Neutrophil (primary cell): ENCODE data around the gene OR1D5.

ENCODE experiments used
- H3K27ac ChIP-seq: fragments of 200-600 bp; sonication (generic); 2 replicates; pipeline ENCODE4 v1.5.1; 2016; ENCODE audit warnings: mild to moderate bottlenecking, moderate library complexity
- H3K27me3 ChIP-seq: fragments of 200-600 bp; sonication (generic); 2 replicates; pipeline ENCODE4 v1.6.0; 2016; ENCODE audit warnings: mild to moderate bottlenecking
- H3K36me3 ChIP-seq: fragments of 200-600 bp; sonication (generic); 2 replicates; pipeline ENCODE4 v1.5.1; 2017
- H3K4me1 ChIP-seq, 2 experiments: fragments of 200-600 bp in 1 of 2; sonication (generic) in 1 of 2; 1 replicate in 1 of 2; 2 replicates in 1 of 2; pipeline versions ENCODE4 v1.5.1 to v1.6.1; 2013 to 2016; ENCODE audit warnings: low read depth in 1 of 2, low read length in 1 of 2, mild to moderate bottlenecking in 1 of 2, moderate library complexity in 1 of 2; ENCODE audit not compliant: control insufficient read depth in 1 of 2, insufficient read depth in 1 of 2
- H3K4me3 ChIP-seq, 2 experiments: fragments of 200-600 bp in 1 of 2; sonication (generic) in 1 of 2; 1 replicate in 1 of 2; 2 replicates in 1 of 2; pipeline ENCODE4 v1.5.1; 2013 to 2016; ENCODE audit warnings: low read depth in 1 of 2, low read length in 1 of 2, mild to moderate bottlenecking in 1 of 2, moderate library complexity in 1 of 2
- H3K9me3 ChIP-seq: fragments of 200-600 bp; sonication (generic); 2 replicates; pipeline ENCODE4 v1.5.1; 2016
- TF ChIP-seq, protein P1 (sequence below): fragments of 200-600 bp; sonication (generic); IDR thresholded peaks from 2 replicates; pipeline ENCODE4 v1.5.1; 2016; ENCODE audit warnings: antibody characterized with exemption

Gene OR1D5

DNA sequence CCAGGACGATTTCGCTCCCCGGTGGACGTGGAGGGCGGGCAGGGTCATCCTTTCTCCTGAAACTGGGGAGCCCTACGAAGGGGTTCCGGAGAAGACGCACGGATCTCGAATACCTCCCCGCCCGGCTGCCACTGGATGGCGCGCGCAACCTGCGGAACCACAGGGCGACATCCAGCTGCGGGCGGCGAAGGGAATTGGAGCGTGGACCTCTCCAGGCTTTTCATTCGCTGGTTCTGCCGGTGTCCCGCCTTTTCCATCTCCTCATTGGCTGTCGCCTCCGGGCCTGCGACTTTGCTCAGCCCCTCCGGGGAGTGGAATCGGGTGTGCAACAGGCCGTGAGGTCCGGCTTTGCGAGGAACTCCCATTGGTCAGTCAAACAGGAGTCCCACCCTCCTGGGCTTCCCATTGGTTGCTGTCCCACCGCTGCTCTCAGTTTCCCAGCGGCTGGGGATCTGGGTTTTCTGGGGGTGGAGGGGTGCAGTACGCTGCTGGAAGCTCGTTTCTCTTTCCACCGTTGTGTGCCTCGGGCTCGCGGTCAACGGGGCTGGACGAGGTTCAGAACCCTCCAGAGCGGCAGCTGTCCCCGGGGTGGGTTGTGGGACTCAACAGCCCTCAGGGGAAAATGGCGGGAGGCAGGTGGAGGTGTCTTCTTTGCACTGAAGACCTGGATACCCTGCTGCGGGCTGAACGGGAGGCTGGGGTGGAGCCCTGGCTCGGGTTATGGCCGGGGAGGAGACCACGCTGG is 14.5 kb downstream of the OR1D5 start:
- peak overlapping the region; percentile 82 to 92 for H3K4me3 ChIP-seq
- peak overlapping the region; percentile 80 for H3K27ac ChIP-seq
- H3K4me1 ChIP-seq, result peaks cover 8 to 11% of the 10 kb centered on the region in 2 experiments
- H3K36me3 ChIP-seq, result no peaks in the 10 kb centered on the region
- H3K9me3 ChIP-seq, result no peaks in the 10 kb centered on the region
- H3K27me3 ChIP-seq, result no peaks in the 10 kb centered on the region
- TF ChIP-seq, protein P1, sequence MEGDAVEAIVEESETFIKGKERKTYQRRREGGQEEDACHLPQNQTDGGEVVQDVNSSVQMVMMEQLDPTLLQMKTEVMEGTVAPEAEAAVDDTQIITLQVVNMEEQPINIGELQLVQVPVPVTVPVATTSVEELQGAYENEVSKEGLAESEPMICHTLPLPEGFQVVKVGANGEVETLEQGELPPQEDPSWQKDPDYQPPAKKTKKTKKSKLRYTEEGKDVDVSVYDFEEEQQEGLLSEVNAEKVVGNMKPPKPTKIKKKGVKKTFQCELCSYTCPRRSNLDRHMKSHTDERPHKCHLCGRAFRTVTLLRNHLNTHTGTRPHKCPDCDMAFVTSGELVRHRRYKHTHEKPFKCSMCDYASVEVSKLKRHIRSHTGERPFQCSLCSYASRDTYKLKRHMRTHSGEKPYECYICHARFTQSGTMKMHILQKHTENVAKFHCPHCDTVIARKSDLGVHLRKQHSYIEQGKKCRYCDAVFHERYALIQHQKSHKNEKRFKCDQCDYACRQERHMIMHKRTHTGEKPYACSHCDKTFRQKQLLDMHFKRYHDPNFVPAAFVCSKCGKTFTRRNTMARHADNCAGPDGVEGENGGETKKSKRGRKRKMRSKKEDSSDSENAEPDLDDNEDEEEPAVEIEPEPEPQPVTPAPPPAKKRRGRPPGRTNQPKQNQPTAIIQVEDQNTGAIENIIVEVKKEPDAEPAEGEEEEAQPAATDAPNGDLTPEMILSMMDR, result peak; percentile 91

DNA sequence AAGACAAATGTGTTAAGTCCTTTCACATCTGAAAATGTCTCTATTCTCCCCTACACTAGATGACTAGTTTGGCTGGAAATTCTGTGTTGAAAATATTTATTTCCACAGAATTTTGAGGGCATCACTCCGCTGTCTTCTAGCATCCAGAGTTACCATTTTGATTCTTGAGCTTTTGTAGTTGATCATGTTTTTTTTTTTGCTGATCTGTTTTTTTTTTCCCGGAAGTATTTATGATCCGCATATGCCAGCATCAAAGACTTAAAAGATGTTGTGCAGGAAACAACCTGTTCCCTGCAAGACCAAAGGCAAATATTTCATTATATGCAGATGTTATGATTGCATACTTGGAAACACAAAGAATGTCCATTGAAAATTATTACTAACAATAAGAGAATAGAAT is 16.7 kb downstream of the OR1D5 start:
- H3K36me3 ChIP-seq, result no peaks in the 10 kb centered on the region
- H3K9me3 ChIP-seq, result no peaks in the 10 kb centered on the region
- no peaks in the 10 kb centered on the region for H3K27me3 ChIP-seq
- TF ChIP-seq, protein P1, result no peak
- H3K4me1 ChIP-seq, result peaks cover 8 to 11% of the 10 kb centered on the region in 2 experiments
- no peak overlapping the region for H3K27ac ChIP-seq
- no peak overlapping the region for H3K4me3 ChIP-seq

DNA sequence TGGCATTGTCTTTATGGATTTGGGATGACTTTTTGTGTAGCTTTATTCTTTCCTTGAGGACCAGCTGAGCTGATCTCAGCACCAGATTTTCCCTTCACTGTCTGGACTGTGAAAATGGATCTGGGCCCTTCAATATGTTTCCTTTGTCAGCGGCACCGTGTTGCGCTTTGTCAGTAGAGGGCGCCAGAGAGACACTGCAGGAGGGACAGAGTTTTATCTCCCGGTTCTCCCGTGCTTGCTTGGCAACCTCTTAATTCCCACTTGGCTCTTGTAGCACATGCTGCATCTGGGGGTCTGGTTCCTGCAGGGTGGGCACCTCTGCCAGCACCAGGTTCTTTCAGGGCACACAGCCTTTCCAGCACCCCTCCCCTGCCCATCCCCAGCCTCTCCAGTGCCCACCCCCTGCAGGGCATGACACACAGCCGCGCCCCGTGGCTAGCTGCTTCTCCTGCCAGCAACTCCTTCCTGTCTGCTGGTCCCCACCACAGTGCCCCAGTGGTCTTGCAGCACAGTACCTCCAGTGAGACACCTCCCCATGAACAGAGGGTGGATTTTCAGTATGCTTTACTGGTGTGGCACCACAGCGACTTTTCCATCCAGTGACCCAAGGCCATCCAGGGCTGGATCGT is 19.6 kb downstream of the OR1D5 start:
- Histone ChIP-seq H3K27ac (no peak overlapping the region), H3K27me3 (no peaks in the 10 kb centered on the region), H3K4me1 (peaks cover 13 to 21% of the 10 kb centered on the region in 2 experiments), H3K4me3 (no peak overlapping the region), H3K9me3 (no peaks in the 10 kb centered on the region), H3K36me3 (no peaks in the 10 kb centered on the region)
- TF ChIP-seq, protein P1, result peak; percentile 51

- Histone ChIP-seq H3K9me3 (no peaks in the 10 kb centered on the region), H3K27me3 (no peaks in the 10 kb centered on the region), H3K36me3 (peaks cover 6% of the 10 kb centered on the region), H3K4me1 (peaks cover 13 to 15% of the 10 kb centered on the region in 2 experiments), H3K27ac (no peak overlapping the region), H3K4me3 (no peak overlapping the region)
- TF ChIP-seq, protein P1, result no peak
These were observed 22.5 kb downstream of the OR1D5 start for GRCh38 chr17:3040882-3041281.

GRCh38 chr17:3039736-3040135 is 23.7 kb downstream of the OR1D5 start:
- peaks cover 16% of the 10 kb centered on the region for H3K36me3 ChIP-seq
- H3K4me3 ChIP-seq, result no peak overlapping the region
- peak overlapping the region; percentile 34 for H3K27ac ChIP-seq
- H3K4me1 ChIP-seq, result peaks cover 13 to 15% of the 10 kb centered on the region in 2 experiments
- H3K27me3 ChIP-seq, result no peaks in the 10 kb centered on the region
- no peaks in the 10 kb centered on the region for H3K9me3 ChIP-seq
- TF ChIP-seq, protein P1, result no peak
